HG02943 (cell line): ENCODE data around the gene HNRNPUL1.
"Not testable (repeated sequence)": the region's sequence is repeated elsewhere in the genome, so short reads cannot be mapped to it uniquely, and the experiment has no call there.

ENCODE experiments used
- ATAC-seq: cut with Tn5 transposase; IDR thresholded peaks from one replicate; pipeline ENCODE4 v1.9.1; 2021; ENCODE audit warnings: mild to moderate bottlenecking, low read depth, moderate library complexity; ENCODE audit not compliant: unreplicated experiment

The HNRNPUL1 gene

GRCh38 chr19:41273076-41273475, 8.9 kb downstream of the HNRNPUL1 start:
- no peak for ATAC-seq

- ATAC-seq = no peak
Measured at GRCh38 chr19:41274802-41275201, 10.6 kb downstream of the HNRNPUL1 start.

GRCh38 chr19:41276231-41276630, 12.1 kb downstream of the HNRNPUL1 start:
- no peak for ATAC-seq

- ATAC-seq = no peak
Measured at GRCh38 chr19:41278478-41278877, 14.3 kb downstream of the HNRNPUL1 start.

- no peak for ATAC-seq
Measured at GRCh38 chr19:41288673-41289530, 24.7 kb downstream of the HNRNPUL1 start.

- not testable (repeated sequence) for ATAC-seq
Measured at GRCh38 chr19:41289814-41290213, 25.6 kb downstream of the HNRNPUL1 start.

GRCh38 chr19:41294393-41294792, 30.2 kb downstream of the HNRNPUL1 start:
- ATAC-seq = no peak

GRCh38 chr19:41295499-41295898, 31.3 kb downstream of the HNRNPUL1 start:
- no peak for ATAC-seq

GRCh38 chr19:41296433-41296871, 32.3 kb downstream of the HNRNPUL1 start:
- no peak for ATAC-seq

GRCh38 chr19:41297628-41298347, 33.6 kb downstream of the HNRNPUL1 start:
- ATAC-seq = peak; percentile 67

- ATAC-seq = peak; percentile 31
Measured at GRCh38 chr19:41298348-41298964, 34.3 kb downstream of the HNRNPUL1 start.

- no peak for ATAC-seq
Measured at GRCh38 chr19:41299046-41299754, 35.0 kb downstream of the HNRNPUL1 start.

- ATAC-seq = no peak
Measured at GRCh38 chr19:41299755-41300089, 35.5 kb downstream of the HNRNPUL1 start.

GRCh38 chr19:41300555-41300954, 36.4 kb downstream of the HNRNPUL1 start:
- ATAC-seq = no peak

- no peak for ATAC-seq
Measured at GRCh38 chr19:41302624-41303351, 38.6 kb downstream of the HNRNPUL1 start.

- no peak for ATAC-seq
Measured at GRCh38 chr19:41303954-41304353, 39.8 kb downstream of the HNRNPUL1 start.

GRCh38 chr19:41304706-41305483, 40.7 kb downstream of the HNRNPUL1 start:
- ATAC-seq = no peak

- no peak for ATAC-seq
Measured at GRCh38 chr19:41305927-41306793, 42.0 kb downstream of the HNRNPUL1 start.
